Measurements from ENCODE around the gene UIMC1.

UIMC1 gene

GRCh38 chr5:176881816-176882566 lies 124.6 kb downstream of the UIMC1 start:
- TF ChIP-seq, protein P1, sequence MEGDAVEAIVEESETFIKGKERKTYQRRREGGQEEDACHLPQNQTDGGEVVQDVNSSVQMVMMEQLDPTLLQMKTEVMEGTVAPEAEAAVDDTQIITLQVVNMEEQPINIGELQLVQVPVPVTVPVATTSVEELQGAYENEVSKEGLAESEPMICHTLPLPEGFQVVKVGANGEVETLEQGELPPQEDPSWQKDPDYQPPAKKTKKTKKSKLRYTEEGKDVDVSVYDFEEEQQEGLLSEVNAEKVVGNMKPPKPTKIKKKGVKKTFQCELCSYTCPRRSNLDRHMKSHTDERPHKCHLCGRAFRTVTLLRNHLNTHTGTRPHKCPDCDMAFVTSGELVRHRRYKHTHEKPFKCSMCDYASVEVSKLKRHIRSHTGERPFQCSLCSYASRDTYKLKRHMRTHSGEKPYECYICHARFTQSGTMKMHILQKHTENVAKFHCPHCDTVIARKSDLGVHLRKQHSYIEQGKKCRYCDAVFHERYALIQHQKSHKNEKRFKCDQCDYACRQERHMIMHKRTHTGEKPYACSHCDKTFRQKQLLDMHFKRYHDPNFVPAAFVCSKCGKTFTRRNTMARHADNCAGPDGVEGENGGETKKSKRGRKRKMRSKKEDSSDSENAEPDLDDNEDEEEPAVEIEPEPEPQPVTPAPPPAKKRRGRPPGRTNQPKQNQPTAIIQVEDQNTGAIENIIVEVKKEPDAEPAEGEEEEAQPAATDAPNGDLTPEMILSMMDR (IDR thresholded peaks at IDR 0.05) = no peak

DNA sequence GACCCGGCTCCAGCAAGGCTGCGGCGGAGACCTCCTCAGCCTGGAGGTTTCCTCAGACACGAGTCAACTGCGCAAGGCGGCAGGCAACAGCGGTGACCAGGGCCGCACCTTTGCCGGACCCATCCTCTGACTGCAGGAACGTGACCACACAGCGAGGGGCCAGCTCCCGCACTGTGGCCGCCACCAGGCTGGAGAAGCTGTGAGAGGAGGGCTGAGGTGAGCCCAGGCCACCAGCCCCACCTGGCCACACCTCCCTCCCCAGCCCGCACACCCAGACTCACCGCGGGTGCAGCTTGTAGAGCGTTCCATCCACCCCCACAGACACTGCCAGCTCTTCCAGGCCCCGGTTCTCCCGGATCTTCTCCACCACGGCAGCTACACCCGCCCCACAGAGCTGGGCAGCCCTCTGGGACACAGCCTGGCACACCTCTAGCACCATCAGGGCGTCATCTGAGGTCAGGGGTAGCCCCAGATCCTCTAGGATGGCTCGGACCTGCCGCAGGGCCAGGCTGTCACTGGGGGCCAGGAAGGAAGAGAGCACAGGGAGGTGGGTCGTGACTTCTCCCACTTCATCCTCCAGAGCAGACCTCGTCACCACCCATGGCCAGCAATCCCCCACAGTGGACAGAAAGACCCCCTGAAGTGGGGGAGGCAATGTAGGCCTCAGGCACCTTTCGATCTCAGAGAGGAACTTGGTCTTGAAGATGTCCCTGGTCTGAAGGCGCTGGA lies 125.4 kb downstream of the UIMC1 start:
- TF ChIP-seq, protein P1 (IDR thresholded peaks at IDR 0.05) = no peak

- TF ChIP-seq, protein P1 (IDR thresholded peaks at IDR 0.05) = no peak
Observed at GRCh38 chr5:176880366-176881020, 126.1 kb downstream of the UIMC1 start.

DNA sequence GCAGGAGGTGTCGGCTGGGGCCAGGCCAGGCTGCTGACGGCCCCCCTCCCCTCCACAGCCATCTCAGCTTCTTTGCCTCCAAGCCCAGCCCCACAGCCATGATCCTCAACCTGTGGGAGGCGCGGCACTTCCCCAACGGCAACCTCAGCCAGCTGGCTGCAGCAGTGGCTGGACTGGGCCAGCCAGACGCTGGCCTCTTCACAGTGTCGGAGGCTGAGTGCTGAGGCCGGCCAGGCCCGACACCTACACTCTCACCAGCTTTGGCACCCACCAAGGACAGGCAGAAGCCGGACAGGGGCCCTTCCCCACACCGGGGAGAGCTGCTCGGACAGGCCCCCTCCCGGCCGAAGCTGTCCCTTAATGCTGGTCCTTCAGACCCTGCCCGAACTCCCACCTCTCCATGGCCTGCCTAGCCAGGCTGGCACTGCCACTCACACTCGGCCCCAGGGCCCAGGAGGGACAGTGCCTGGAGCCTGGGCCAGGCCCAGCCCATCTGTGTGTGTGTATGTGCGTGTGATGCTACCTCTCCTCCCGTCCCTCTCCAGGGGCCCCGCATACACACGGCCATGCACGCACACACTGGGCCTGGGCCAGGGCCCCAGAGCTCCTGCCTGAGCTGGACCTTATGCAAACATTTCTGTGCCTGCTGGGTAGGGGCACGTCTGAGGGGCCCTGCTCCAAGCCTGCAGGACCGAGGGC lies 126.8 kb downstream of the UIMC1 start:
- TF ChIP-seq, protein P1 (IDR thresholded peaks at IDR 0.05) = no peak

DNA sequence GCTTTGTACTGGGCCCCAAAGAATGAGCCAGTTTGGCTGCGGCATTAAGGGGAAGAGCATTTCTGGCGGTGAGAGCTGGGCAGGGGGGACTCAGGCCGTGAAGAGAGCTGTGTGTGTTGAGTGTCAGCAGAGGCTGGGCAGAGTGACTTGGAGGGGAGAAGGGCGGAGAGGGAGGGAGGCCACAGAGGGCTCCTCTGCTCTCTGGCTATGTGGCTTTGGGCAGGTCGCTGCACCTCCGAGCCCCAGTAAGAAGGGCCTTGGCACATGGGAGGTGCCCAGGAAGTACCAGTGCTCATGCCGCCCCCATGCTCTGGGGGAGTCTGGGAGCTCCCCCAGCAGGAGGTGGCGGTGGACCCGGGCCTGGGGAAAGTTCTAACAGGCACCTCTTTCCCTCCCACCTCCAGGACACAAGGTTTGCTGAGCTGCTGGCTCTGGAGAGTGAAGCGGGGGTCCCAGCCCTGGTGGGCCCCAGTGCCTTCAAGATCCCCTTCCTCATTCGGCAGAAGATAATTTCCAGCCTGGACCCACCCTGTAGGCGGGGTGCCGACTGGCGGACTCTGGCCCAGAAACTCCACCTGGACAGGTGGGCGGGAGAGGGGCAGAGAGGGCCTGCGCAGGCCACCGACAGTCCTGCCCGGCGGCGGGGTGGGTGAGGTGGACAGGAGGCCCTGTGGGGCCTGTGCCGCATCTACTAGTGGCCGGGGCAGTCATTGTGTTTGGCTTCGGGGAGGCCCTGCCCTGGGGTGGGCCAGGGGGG lies 127.5 kb downstream of the UIMC1 start:
- TF ChIP-seq, protein P1 (IDR thresholded peaks at IDR 0.05) = no peak

DNA sequence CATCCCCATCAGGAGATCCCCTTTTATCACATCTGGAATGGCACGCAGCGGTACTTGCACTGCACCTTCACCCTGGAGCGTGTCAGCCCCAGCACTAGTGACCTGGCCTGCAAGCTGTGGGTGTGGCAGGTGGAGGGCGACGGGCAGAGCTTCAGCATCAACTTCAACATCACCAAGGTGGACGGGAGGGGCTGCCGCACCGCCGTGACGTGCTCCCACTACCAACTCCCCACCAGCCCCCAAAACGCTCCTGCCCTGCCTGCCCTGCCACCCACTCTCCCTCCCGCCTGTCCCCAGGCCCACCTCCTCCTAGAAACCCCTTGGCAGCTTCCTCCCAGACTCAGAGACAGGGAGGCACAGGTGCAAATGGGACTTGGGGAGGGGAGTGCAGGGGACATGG lies 128.1 kb downstream of the UIMC1 start:
- TF ChIP-seq, protein P1 (IDR thresholded peaks at IDR 0.05) = no peak
